K562 (cell line): ENCODE measurements around the gene CRCP. TPM values are rescaled to one million over a fixed set of nuclear protein-coding genes. Genes with fewer than 3 reads are reported as not detected.

Source experiments
- BHLHE40 ChIP-seq: IDR thresholded peaks from 2 replicates; pipeline ENCODE4 v1.6.1; 2011; ENCODE audit warnings: low read length, improper control_type of control experiment
- CBX5 ChIP-seq: IDR thresholded peaks from 2 replicates; pipeline ENCODE4 v1.6.1; 2014; ENCODE audit warnings: low read depth, borderline replicate concordance
- ID3 ChIP-seq, 2 experiments: fragments of 250-450 bp in 1 of 2; fragments of 450-650 bp in 1 of 2; sonication (Bioruptor Pico) in 1 of 2; IDR thresholded peaks; 2 replicates each; pipeline versions ENCODE4 v1.6.1 to v1.8.0; 2016 to 2021; ENCODE audit warnings: mild to moderate bottlenecking in 2 of 2, moderate library complexity in 2 of 2, missing compliant biosample characterization in 1 of 2, missing genetic modification characterization in 1 of 2
- NEUROD1 ChIP-seq: fragments of 150-350 bp; IDR thresholded peaks from 2 replicates; pipeline ENCODE4 v1.6.1; 2014; ENCODE audit warnings: borderline replicate concordance, low read length, low read depth; ENCODE audit not compliant: partially characterized antibody
- POLR2A ChIP-seq: fragments of 450-650 bp; conservative IDR thresholded peaks from 2 replicates; pipeline ENCODE4 v1.6.1; 2016
- POLR3A ChIP-seq: IDR thresholded peaks from 2 replicates; pipeline ENCODE4 v1.6.1; 2011; ENCODE audit warnings: borderline replicate concordance, mild to moderate bottlenecking, moderate library complexity; ENCODE audit not compliant: insufficient read length, insufficient read depth; ENCODE audit errors: extremely low read depth
- TOE1 ChIP-seq, 2 experiments: fragments of 450-650 bp in 1 of 2; sonication (generic) in 1 of 2; formaldehyde crosslinking in 1 of 2; IDR thresholded peaks; 2 replicates each; pipeline versions ENCODE4 v1.7.1 to v1.8.0; 2016 to 2022; ENCODE audit warnings: borderline replicate concordance in 2 of 2, mild to moderate bottlenecking in 2 of 2, antibody characterized with exemption in 1 of 2, inconsistent platforms in 1 of 2, low read depth in 1 of 2, missing genetic modification reagents in 1 of 2, moderate library complexity in 1 of 2
- TRIM24 ChIP-seq, 2 experiments: fragments of 450-650 bp; IDR thresholded peaks; 2 replicates each; pipeline ENCODE4 v1.6.1; 2016
- USF2 ChIP-seq: sonication (generic); formaldehyde crosslinking; IDR thresholded peaks from 2 replicates; pipeline ENCODE4 v1.5.0; 2020; ENCODE audit warnings: missing genetic modification reagents
- ZBED1 ChIP-seq: IDR thresholded peaks from 2 replicates; pipeline ENCODE4 v1.6.1; 2014
- ZFX ChIP-seq: sonication (generic); formaldehyde crosslinking; IDR thresholded peaks from 2 replicates; pipeline ENCODE4 v1.8.0; 2022; ENCODE audit warnings: mild to moderate bottlenecking, missing genetic modification reagents, moderate library complexity
- ZNF277 ChIP-seq: fragments of 250-450 bp; sonication (Bioruptor Pico); IDR thresholded peaks from 2 replicates; pipeline ENCODE4 v1.8.0; 2022; ENCODE audit warnings: inconsistent platforms, mild to moderate bottlenecking, moderate library complexity, borderline replicate concordance
- ZNF668 ChIP-seq: fragments of 250-450 bp; sonication (Bioruptor Pico); IDR thresholded peaks from 2 replicates; pipeline ENCODE4 v1.8.0; 2022; ENCODE audit warnings: mild to moderate bottlenecking, inconsistent platforms
- polyA plus RNA-seq, 8 experiments: library from polyadenylated mRNA; depleted of rRNA in 4 of 8; stranded (reverse) in 5 of 8; unstranded in 3 of 8; fragments of >200 nt; fragmentation: Nextera tagmentation in 2 of 8; fragmentation: Illumina TruSeq in 1 of 8; extraction: Ambion mirVana in 2 of 8; extraction: Trizol in 1 of 8; gene quantifications; 2 replicates each; pipeline versions ENCODE4 v1.2.1 to v1.2.3, GENCODE V29; 2011 to 2014; ENCODE audit warnings: inconsistent platforms in 1 of 8, missing spikeins in 1 of 8
- total RNA-seq, 7 experiments: library from RNA; depleted of rRNA in 6 of 7; stranded (reverse); fragments of >200 nt in 6 of 7; fragmentation: Illumina TruSeq in 2 of 7; extraction: Trizol in 2 of 7; gene quantifications; 2 replicates each; pipeline versions ENCODE4 v1.2.1 to v1.2.3, GENCODE V29; 2011 to 2021; ENCODE audit warnings: low replicate concordance in 1 of 7
- TF ChIP-seq, protein P1 (sequence below): fragments of 450-650 bp; IDR thresholded peaks from 2 replicates; pipeline ENCODE4 v1.6.1; 2018; ENCODE audit warnings: mild to moderate bottlenecking, low read depth; ENCODE audit not compliant: partially characterized antibody
- TF ChIP-seq, protein P2 (sequence below): sonication (generic); formaldehyde crosslinking; IDR thresholded peaks from 2 replicates; pipeline ENCODE4 v1.9.0; 2022; ENCODE audit warnings: mild to moderate bottlenecking, missing genetic modification reagents
- TF ChIP-seq, protein P3 (sequence below): fragments of 250-450 bp; sonication (Bioruptor Pico); IDR thresholded peaks from 2 replicates; pipeline ENCODE4 v1.4.0; 2020

CRCP gene
- total and polyA plus RNA-seq, 9 of the 15 experiments (the other 6 are each of a cell fraction or from before 2014, with no cell fraction given) = 22.1 to 58.3 (median 43.4) TPM

- TF ChIP-seq, protein P1, sequence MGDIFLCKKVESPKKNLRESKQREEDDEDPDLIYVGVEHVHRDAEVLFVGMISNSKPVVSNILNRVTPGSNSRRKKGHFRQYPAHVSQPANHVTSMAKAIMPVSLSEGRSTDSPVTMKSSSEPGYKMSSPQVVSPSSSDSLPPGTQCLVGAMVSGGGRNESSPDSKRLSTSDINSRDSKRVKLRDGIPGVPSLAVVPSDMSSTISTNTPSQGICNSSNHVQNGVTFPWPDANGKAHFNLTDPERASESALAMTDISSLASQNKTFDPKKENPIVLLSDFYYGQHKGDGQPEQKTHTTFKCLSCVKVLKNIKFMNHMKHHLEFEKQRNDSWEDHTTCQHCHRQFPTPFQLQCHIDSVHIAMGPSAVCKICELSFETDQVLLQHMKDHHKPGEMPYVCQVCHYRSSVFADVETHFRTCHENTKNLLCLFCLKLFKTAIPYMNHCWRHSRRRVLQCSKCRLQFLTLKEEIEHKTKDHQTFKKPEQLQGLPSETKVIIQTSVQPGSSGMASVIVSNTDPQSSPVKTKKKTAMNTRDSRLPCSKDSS = peak; percentile 53
- TF ChIP-seq ZFX (CRISPR knock-in tag) (no peak), NEUROD1 (no peak), ID3 (CRISPR knock-in tag; IDR thresholded peaks at IDR 0.05) (no peak), ID3 (tag; IDR thresholded peaks at IDR 0.05) (no peak), ZNF277 (CRISPR knock-in tag) (no peak), USF2 (CRISPR knock-in tag) (peak; percentile 83), CBX5 (peak; percentile 65; the same call in 1 of the 2 replicates), ZBED1 (no peak), ZNF668 (CRISPR knock-in tag) (no peak), POLR2A (no peak), BHLHE40 (peak; percentile 34; the same call in 1 of the 2 replicates), POLR3A (no peak), TOE1 (IDR thresholded peaks at IDR 0.05; ENCODE audit: borderline replicate concordance) (peak; percentile 84), TOE1 (CRISPR knock-in tag; IDR thresholded peaks at IDR 0.05; ENCODE audit: borderline replicate concordance, low read depth) (no peak), TRIM24 (IDR thresholded peaks at IDR 0.05) (peak; percentile 92 to 94)
- TF ChIP-seq, protein P2, sequence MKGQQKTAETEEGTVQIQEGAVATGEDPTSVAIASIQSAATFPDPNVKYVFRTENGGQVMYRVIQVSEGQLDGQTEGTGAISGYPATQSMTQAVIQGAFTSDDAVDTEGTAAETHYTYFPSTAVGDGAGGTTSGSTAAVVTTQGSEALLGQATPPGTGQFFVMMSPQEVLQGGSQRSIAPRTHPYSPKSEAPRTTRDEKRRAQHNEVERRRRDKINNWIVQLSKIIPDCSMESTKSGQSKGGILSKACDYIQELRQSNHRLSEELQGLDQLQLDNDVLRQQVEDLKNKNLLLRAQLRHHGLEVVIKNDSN (CRISPR knock-in tag) = peak; percentile 94
- TF ChIP-seq, protein P3, sequence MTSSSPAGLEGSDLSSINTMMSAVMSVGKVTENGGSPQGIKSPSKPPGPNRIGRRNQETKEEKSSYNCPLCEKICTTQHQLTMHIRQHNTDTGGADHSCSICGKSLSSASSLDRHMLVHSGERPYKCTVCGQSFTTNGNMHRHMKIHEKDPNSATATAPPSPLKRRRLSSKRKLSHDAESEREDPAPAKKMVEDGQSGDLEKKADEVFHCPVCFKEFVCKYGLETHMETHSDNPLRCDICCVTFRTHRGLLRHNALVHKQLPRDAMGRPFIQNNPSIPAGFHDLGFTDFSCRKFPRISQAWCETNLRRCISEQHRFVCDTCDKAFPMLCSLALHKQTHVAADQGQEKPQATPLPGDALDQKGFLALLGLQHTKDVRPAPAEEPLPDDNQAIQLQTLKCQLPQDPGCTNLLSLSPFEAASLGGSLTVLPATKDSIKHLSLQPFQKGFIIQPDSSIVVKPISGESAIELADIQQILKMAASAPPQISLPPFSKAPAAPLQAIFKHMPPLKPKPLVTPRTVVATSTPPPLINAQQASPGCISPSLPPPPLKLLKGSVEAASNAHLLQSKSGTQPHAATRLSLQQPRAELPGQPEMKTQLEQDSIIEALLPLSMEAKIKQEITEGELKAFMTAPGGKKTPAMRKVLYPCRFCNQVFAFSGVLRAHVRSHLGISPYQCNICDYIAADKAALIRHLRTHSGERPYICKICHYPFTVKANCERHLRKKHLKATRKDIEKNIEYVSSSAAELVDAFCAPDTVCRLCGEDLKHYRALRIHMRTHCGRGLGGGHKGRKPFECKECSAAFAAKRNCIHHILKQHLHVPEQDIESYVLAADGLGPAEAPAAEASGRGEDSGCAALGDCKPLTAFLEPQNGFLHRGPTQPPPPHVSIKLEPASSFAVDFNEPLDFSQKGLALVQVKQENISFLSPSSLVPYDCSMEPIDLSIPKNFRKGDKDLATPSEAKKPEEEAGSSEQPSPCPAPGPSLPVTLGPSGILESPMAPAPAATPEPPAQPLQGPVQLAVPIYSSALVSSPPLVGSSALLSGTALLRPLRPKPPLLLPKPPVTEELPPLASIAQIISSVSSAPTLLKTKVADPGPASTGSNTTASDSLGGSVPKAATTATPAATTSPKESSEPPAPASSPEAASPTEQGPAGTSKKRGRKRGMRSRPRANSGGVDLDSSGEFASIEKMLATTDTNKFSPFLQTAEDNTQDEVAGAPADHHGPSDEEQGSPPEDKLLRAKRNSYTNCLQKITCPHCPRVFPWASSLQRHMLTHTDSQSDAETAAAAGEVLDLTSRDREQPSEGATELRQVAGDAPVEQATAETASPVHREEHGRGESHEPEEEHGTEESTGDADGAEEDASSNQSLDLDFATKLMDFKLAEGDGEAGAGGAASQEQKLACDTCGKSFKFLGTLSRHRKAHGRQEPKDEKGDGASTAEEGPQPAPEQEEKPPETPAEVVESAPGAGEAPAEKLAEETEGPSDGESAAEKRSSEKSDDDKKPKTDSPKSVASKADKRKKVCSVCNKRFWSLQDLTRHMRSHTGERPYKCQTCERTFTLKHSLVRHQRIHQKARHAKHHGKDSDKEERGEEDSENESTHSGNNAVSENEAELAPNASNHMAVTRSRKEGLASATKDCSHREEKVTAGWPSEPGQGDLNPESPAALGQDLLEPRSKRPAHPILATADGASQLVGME (CRISPR knock-in tag) = no peak
Measured at GRCh38 chr7:66178258-66178657, 63.6 kb downstream of the CRCP start (continued).
